Psoas muscle (tissue), 8 donors: ENCODE results near the gene SMTNL2. TPM values are rescaled to one million over a fixed set of nuclear protein-coding genes. Genes with fewer than 3 reads are reported as not detected.
A peak's percentile ranks its signal among the peaks of the same experiment; 100 is the strongest.
"Not testable (repeated sequence)": the region's sequence is repeated elsewhere in the genome, so short reads cannot be mapped to it uniquely, and the experiment has no call there.

Experiments
- ATAC-seq, 4 donors: fragments of 200-7000 bp; cut with Tn5 transposase; one replicate each; pipeline ENCODE4 v1.9.1; 2020; ENCODE audit warnings: moderate library complexity in 3 of 4, mild to moderate bottlenecking in 2 of 4
- DNase-seq, 2 donors: peaks; one replicate each; pipeline ENCODE4 v3.0.0-alpha.2; 2020
- H3K27ac ChIP-seq: fragments of 200-600 bp; one replicate; pipeline ENCODE4 v1.8.0; 2022
- H3K27me3 ChIP-seq, 3 donors: fragments of 200-600 bp in 1 of 3; one replicate each; pipeline versions ENCODE4 v1.6.1 to v1.8.0; 2013 to 2022; ENCODE audit warnings: low read length in 2 of 3, mild to moderate bottlenecking in 2 of 3, moderate library complexity in 1 of 3; ENCODE audit not compliant: insufficient read depth in 3 of 3
- H3K36me3 ChIP-seq, 2 donors: fragments of 200-600 bp in 1 of 2; one replicate each; pipeline versions ENCODE4 v1.6.1 to v1.8.0; 2013 to 2022; ENCODE audit warnings: low read depth in 1 of 2, mild to moderate bottlenecking in 1 of 2, moderate library complexity in 1 of 2; ENCODE audit not compliant: insufficient read depth in 1 of 2
- H3K4me1 ChIP-seq: fragments of 200-600 bp; one replicate; pipeline ENCODE4 v1.8.0; 2022
- H3K4me3 ChIP-seq: fragments of 200-600 bp; one replicate; pipeline ENCODE4 v1.8.0; 2022; ENCODE audit warnings: mild to moderate bottlenecking
- H3K9me3 ChIP-seq: fragments of 200-600 bp; one replicate; pipeline ENCODE4 v1.8.0; 2022
- WGBS, 3 donors: extraction: QIAGEN DNeasy Blood & Tissue Kit; methylation state at CpG; one replicate each; pipeline versions ENCODE4 v1.1.6 to v1.1.7; 2013; 5-methylcytosine and 5-hydroxymethylcytosine counted together
- intact Hi-C, 2 donors: fragments of 100-400 bp; cut with DNase I; formaldehyde crosslinking; loops; one replicate each; pipeline versions ENCODE4 v1.11.0 to v1.14.2; 2022
- polyA plus RNA-seq, 3 donors: library from polyadenylated mRNA; stranded (reverse); fragments of 200-250 nt; gene quantifications; one replicate each; pipeline ENCODE4 v1.2.3, GENCODE V29; 2013
- total RNA-seq, 4 donors: library from RNA; stranded (reverse); fragmentation: NEBNext Ultra II Directional in 2 of 4; extraction: Animal tissue kit (Norgen Biotek cat#: 25700) in 2 of 4; gene quantifications; one replicate each; pipeline versions ENCODE4 v1.2.1 to v1.2.4, GENCODE V29; 2021 to 2023
- TF ChIP-seq, protein P1 (sequence below): fragments of 200-600 bp; IDR thresholded peaks from one replicate; pipeline ENCODE4 v1.8.0; 2022; ENCODE audit warnings: antibody characterized with exemption
- donor health status: healthy with polysubstance abuse.
- donor health status: DM: no; HTN: no; CAD: no; lungs with moderate emphysema.
- donor health status: Bipolar disorder and iron deficiency.
- donor health status: healthy.
- donor health status: DM: yes; HTN: yes; CAD: no.
- donor health status: DM: no; HTN: no; CAD: no.
- donor health status: DM: no; HTN: no; CAD: no.
- donor health status: DM: yes; HTN: yes; CAD: no.

The SMTNL2 gene
- total and polyA plus RNA-seq, 7 donors, result 20.7 to 524 (median 318) TPM

DNA sequence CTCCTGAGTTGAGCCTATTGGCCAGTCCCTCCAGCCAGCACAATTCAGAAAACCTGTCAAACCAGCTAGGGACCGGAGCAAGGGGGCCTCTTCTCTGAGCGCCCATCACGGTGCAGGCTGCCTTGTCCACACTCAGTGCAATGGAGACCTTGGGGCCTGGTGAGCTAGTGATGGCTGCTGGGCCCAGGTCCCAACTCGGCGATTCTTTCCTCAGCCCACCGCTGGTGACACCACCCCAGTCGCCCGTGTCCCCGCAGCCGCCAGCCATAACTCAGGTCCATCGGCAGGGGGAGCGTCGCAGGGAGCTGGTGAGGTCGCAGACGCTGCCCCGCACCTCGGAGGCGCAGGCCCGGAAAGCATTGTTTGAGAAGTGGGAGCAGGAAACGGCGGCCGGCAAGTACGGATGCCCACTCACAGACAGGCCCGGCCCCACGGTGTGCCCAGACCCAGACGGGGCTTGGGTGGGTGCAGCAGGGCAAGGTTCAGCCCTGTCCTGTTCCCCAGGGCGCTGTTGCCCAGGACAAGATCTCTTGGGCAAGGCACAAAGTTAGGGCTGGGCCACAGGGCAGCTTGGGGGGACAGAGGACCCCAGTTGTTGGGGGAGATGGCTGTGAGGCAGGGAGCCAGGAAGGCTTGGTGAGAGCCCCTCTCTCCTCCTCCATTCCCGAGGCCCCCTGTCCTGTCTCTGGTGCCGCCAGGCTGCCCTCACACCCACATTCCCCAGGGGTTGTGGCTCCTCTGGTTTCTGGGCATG lies 10.8 kb downstream of the SMTNL2 start:
- Histone ChIP-seq H3K36me3 (peaks cover 0 to 59% of the 10 kb centered on the region in 2 donors), H3K9me3 (no peaks in the 10 kb centered on the region), H3K4me3 (peak overlapping the region; percentile 12), H3K27ac (peak overlapping the region; percentile 99), H3K4me1 (peaks cover 91% of the 10 kb centered on the region), H3K27me3 (no peaks in the 10 kb centered on the region)
- ATAC-seq, result no peak
- intact Hi-C loops, result no loop called here
- TF ChIP-seq, protein P1, sequence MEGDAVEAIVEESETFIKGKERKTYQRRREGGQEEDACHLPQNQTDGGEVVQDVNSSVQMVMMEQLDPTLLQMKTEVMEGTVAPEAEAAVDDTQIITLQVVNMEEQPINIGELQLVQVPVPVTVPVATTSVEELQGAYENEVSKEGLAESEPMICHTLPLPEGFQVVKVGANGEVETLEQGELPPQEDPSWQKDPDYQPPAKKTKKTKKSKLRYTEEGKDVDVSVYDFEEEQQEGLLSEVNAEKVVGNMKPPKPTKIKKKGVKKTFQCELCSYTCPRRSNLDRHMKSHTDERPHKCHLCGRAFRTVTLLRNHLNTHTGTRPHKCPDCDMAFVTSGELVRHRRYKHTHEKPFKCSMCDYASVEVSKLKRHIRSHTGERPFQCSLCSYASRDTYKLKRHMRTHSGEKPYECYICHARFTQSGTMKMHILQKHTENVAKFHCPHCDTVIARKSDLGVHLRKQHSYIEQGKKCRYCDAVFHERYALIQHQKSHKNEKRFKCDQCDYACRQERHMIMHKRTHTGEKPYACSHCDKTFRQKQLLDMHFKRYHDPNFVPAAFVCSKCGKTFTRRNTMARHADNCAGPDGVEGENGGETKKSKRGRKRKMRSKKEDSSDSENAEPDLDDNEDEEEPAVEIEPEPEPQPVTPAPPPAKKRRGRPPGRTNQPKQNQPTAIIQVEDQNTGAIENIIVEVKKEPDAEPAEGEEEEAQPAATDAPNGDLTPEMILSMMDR, result peak; percentile 15
- 32 to 58% (median 35%) methylated on average over 27 to 29 of the region's 29 CpGs for WGBS, 3 donors
- DNase-seq, result peak in 1 of 2 donors; percentile 75

DNA sequence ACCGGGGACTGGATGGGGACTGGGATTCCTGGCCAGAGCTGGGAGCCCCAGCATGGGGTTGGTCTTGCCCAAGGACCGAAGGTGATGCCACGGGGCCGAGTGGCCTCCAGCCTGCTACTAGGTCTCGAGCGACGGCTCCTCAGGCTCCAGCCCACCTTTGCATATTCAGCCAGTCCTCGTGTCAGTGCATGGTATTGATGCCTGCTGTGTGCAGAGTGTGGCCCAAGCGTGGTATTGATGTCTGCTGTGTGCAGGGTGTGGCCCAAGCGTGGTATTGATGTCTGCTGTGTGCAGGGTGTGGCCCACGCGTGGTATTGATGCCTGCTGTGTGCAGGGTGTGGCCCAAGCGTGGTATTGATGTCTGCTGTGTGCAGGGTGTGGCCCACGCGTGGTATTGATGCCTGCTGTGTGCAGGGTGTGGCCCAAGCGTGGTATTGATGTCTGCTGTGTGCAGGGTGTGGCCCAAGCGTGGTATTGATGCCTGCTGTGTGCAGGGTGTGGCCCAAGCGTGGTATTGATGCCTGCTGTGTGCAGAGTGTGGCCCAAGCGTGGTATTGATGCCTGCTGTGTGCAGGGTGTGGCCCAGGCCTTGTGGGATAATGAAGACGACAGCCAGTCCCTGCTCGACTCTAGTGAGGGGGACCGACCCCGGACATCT lies 11.5 kb downstream of the SMTNL2 start:
- peaks cover 0 to 59% of the 10 kb centered on the region in 2 donors for H3K36me3 ChIP-seq
- H3K9me3 ChIP-seq, H3K4me3 ChIP-seq, H3K27me3 ChIP-seq, DNase-seq, intact Hi-C loops, ATAC-seq: not testable (repeated sequence)
- peak overlapping the region; percentile 99 for H3K27ac ChIP-seq
- WGBS, 3 donors, result 78 to 91% (median 87%) methylated on average over 22 to 23 of the region's 23 CpGs
- peaks cover 90% of the 10 kb centered on the region for H3K4me1 ChIP-seq

DNA sequence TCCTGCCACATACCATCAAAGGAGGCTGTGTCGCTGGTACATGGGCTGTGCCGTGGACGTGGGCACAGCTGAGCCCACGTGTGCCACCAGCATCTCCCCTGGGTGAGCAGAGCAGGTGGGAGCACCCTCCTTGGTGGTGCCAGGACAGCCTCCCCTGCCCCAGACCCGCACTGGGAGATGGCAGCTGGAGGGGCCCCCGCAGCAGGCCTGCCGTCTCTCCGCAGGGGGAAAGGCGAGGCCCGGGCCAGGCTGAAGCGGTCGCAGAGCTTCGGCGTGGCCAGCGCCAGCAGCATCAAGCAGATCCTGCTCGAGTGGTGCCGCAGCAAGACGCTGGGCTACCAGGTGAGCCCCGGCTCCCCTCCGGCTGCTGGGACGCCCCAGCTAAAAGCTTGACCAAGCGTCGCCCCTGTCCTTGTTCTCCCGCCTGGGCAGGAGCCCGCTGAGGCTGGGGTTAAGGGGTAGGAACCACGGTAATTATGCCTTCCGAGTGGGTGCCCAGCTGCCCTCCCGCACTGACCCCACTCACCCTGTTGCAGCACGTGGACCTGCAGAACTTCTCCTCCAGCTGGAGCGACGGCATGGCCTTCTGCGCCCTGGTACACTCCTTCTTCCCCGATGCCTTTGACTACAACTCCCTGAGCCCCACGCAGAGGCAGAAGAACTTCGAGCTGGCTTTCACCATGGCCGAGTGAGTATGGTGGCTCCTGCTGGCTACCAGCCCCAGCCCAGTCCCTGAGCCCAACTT lies 12.5 kb downstream of the SMTNL2 start:
- DNase-seq (no peak), ATAC-seq (no peak)
- Histone ChIP-seq H3K27me3 (no peaks in the 10 kb centered on the region), H3K4me3 (no peak overlapping the region), H3K27ac (peak overlapping the region; percentile 84), H3K36me3 (peaks cover 0 to 59% of the 10 kb centered on the region in 2 donors), H3K9me3 (no peaks in the 10 kb centered on the region), H3K4me1 (peaks cover 89% of the 10 kb centered on the region)
- TF ChIP-seq, protein P1, result no peak
- 81 to 93% (median 85%) methylated on average over 30 to 36 of the region's 36 CpGs for WGBS, 3 donors
- intact Hi-C loops, result no loop called here

DNA sequence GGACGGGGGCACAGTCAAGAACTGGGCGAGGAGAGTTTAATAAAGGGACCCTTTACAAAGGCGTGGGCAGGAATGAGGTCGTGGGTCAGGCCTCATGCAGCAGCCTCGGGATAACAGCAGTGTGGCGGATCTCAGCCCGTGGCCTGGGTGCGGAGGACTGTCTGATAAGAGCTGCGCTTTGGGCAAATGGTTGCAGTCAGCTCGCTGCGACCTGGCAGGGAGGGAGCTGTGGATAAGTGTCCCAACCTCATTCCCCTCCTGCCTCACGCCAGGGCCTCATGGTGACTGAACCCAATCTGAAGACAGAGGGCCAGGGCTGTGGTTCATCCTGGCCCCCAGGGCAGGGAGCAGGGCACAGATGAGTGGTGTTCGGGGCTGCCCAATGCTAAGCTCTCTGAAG lies 13.6 kb downstream of the SMTNL2 start:
- Histone ChIP-seq H3K36me3 (peaks cover 0 to 61% of the 10 kb centered on the region in 2 donors), H3K9me3 (no peaks in the 10 kb centered on the region), H3K4me3 (peak overlapping the region; percentile 30), H3K4me1 (peaks cover 90% of the 10 kb centered on the region), H3K27me3 (no peaks in the 10 kb centered on the region), H3K27ac (peak overlapping the region; percentile 84)
- 45 to 81% (median 54%) methylated on average over 13 of the region's 13 CpGs for WGBS, 3 donors
- intact Hi-C loops, result no loop called here
- TF ChIP-seq, protein P1, result no peak
- peak in 1 of 4 donors; percentile 1 for ATAC-seq
- peak in 1 of 2 donors; percentile 71 for DNase-seq
